ENCODE measurements around the gene SNAPIN.

Gene SNAPIN

DNA sequence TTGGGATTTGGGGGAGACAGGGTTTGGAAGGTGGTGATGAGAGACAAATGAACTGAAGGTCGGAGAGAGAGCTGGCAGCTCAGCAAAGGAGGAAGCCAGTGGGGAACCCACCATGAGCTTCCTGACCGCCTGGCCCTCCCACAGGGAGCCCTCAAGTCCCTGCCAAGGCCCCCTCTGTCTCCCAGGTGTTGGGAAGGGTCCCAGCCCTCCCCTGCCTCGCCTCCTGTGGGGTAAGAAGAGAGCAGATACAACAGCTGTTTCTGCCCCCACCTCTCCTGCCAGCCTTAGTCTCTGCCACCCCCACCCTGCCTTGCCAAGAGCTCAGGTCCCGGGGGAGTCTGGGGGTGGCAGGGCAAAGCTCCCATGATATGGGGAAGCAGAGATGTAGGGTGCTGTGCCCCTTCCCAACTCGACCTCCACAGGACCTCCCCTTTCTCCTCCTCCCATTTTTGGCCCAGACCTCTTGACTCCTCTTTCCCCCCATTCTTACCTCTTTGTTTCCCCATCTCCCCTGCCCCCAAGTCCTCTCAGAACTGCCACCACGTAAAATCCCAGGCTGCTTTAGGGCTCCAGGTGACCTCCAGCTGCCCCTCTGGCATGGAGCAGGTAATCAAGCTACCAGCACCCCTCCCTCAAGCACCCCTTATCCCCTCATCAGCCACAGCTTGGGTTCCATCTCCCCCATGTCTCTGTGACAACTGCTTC, 29.7 kb upstream of the SNAPIN start:
- no peaks in the 10 kb centered on the region for H3K9me3 ChIP-seq (ENCODE audit: insufficient read depth, low read depth, low read length)
- H3K9me2 ChIP-seq (replicated peaks; ENCODE audit: low read depth, low read length) = no peaks in the 10 kb centered on the region
- no peaks in the 10 kb centered on the region for H4K20me1 ChIP-seq (ENCODE audit: insufficient read depth, low read length, poor library complexity, severe bottlenecking)
- no peak overlapping the region for H3K4me3 ChIP-seq (ENCODE audit: low read length, poor library complexity, severe bottlenecking)
- H3K36me3 ChIP-seq (ENCODE audit: insufficient read depth, low read length) = no peaks in the 10 kb centered on the region
- no peak overlapping the region for H3K4me2 ChIP-seq (ENCODE audit: low read depth, low read length, poor library complexity, severe bottlenecking)
- H3F3A ChIP-seq (ENCODE audit: low read depth) = no peaks in the 10 kb centered on the region
- H3K4me1 ChIP-seq (ENCODE audit: insufficient read depth, low read length, poor library complexity, severe bottlenecking) = peaks cover 31% of the 10 kb centered on the region
- no peak overlapping the region for H3K9ac ChIP-seq (ENCODE audit: low read depth, low read length, poor library complexity, severe bottlenecking)
- TF ChIP-seq, protein P1, sequence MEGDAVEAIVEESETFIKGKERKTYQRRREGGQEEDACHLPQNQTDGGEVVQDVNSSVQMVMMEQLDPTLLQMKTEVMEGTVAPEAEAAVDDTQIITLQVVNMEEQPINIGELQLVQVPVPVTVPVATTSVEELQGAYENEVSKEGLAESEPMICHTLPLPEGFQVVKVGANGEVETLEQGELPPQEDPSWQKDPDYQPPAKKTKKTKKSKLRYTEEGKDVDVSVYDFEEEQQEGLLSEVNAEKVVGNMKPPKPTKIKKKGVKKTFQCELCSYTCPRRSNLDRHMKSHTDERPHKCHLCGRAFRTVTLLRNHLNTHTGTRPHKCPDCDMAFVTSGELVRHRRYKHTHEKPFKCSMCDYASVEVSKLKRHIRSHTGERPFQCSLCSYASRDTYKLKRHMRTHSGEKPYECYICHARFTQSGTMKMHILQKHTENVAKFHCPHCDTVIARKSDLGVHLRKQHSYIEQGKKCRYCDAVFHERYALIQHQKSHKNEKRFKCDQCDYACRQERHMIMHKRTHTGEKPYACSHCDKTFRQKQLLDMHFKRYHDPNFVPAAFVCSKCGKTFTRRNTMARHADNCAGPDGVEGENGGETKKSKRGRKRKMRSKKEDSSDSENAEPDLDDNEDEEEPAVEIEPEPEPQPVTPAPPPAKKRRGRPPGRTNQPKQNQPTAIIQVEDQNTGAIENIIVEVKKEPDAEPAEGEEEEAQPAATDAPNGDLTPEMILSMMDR (conservative IDR thresholded peaks at IDR 0.05; ENCODE audit: low read length) = no peak
- TF ChIP-seq EZH2phosphoT487 (IDR thresholded peaks at IDR 0.05; ENCODE audit: borderline replicate concordance) = no peak
- no peaks in the 10 kb centered on the region for H3K79me2 ChIP-seq (ENCODE audit: insufficient read depth, low read length)
- no peaks in the 10 kb centered on the region for H3K27me3 ChIP-seq (ENCODE audit: insufficient read depth, low read length, poor library complexity, severe bottlenecking)
- no peak overlapping the region for H2AFZ ChIP-seq (ENCODE audit: low read length)

DNA sequence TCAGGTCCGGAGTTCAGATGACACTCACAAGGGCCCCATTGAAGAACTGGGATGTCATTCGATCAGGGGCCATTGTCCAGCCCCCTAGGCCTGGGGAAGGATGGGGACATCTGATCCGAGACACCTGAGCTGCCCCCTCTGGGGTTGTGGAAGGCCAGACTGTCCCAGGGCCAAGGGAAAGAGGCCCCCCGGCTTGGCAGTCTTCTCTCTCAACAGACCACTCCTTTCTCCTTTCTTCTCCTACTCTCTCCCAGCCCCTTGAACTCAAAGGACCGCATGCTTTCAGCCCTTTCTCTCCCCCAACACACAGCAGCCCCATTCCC, 29.2 kb upstream of the SNAPIN start:
- H3F3A ChIP-seq (ENCODE audit: low read depth) = no peaks in the 10 kb centered on the region
- H3K9ac ChIP-seq (ENCODE audit: low read depth, low read length, poor library complexity, severe bottlenecking) = peak overlapping the region; percentile 20
- no peak overlapping the region for H3K4me3 ChIP-seq (ENCODE audit: low read length, poor library complexity, severe bottlenecking)
- no peaks in the 10 kb centered on the region for H3K9me2 ChIP-seq (replicated peaks; ENCODE audit: low read depth, low read length)
- peaks cover under 1% of the 10 kb centered on the region; the same call in 1 of the 2 replicates for H3K79me2 ChIP-seq (ENCODE audit: insufficient read depth, low read length)
- H3K4me2 ChIP-seq (ENCODE audit: low read depth, low read length, poor library complexity, severe bottlenecking) = no peak overlapping the region
- H3K36me3 ChIP-seq (ENCODE audit: insufficient read depth, low read length) = no peaks in the 10 kb centered on the region
- no peaks in the 10 kb centered on the region for H4K20me1 ChIP-seq (ENCODE audit: insufficient read depth, low read length, poor library complexity, severe bottlenecking)
- no peak overlapping the region for H2AFZ ChIP-seq (ENCODE audit: low read length)
- no peaks in the 10 kb centered on the region for H3K9me3 ChIP-seq (ENCODE audit: insufficient read depth, low read depth, low read length)
- TF ChIP-seq EZH2phosphoT487 (IDR thresholded peaks at IDR 0.05; ENCODE audit: borderline replicate concordance) = no peak
- TF ChIP-seq, protein P1 (conservative IDR thresholded peaks at IDR 0.05; ENCODE audit: low read length) = no peak
- H3K27me3 ChIP-seq (ENCODE audit: insufficient read depth, low read length, poor library complexity, severe bottlenecking) = no peaks in the 10 kb centered on the region
- peaks cover 31% of the 10 kb centered on the region for H3K4me1 ChIP-seq (ENCODE audit: insufficient read depth, low read length, poor library complexity, severe bottlenecking)

DNA sequence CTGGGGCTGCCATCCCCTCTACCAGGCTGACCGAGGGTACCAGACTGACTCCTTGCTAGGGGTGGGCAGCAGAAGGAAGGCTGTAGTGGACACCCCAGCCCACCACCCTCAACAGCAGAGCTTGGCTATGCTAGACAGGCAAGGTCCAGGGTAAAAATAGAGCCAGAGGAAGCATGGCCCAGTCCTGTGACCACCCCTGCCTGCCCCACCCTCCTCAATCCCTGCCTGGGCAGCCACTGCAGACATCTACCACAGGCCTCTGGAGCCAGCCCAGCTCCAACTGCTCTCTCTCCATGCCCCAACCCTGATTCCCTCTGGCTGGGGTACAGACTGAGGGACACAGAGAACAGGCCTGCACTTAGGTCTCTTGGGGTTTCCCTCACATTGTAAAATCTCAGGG, 28.5 kb upstream of the SNAPIN start:
- Histone ChIP-seq H3K36me3 (ENCODE audit: insufficient read depth, low read length) (no peaks in the 10 kb centered on the region), H3K9me2 (replicated peaks; ENCODE audit: low read depth, low read length) (no peaks in the 10 kb centered on the region), H3K4me3 (ENCODE audit: low read length, poor library complexity, severe bottlenecking) (no peak overlapping the region), H3K9ac (ENCODE audit: low read depth, low read length, poor library complexity, severe bottlenecking) (peak overlapping the region; percentile 20), H3K4me2 (ENCODE audit: low read depth, low read length, poor library complexity, severe bottlenecking) (no peak overlapping the region), H3K79me2 (ENCODE audit: insufficient read depth, low read length) (peaks cover 7% of the 10 kb centered on the region), H2AFZ (ENCODE audit: low read length) (no peak overlapping the region), H4K20me1 (ENCODE audit: insufficient read depth, low read length, poor library complexity, severe bottlenecking) (peaks cover 5% of the 10 kb centered on the region), H3K9me3 (ENCODE audit: insufficient read depth, low read depth, low read length) (no peaks in the 10 kb centered on the region), H3K27me3 (ENCODE audit: insufficient read depth, low read length, poor library complexity, severe bottlenecking) (no peaks in the 10 kb centered on the region), H3F3A (ENCODE audit: low read depth) (no peaks in the 10 kb centered on the region), H3K4me1 (ENCODE audit: insufficient read depth, low read length, poor library complexity, severe bottlenecking) (peaks cover 31% of the 10 kb centered on the region)
- TF ChIP-seq, protein P1 (conservative IDR thresholded peaks at IDR 0.05; ENCODE audit: low read length) = no peak
- TF ChIP-seq EZH2phosphoT487 (IDR thresholded peaks at IDR 0.05; ENCODE audit: borderline replicate concordance) = no peak

Measured in Loucy (cell line).